Spleen (tissue), 7 donors: ENCODE measurements around the gene FOXL2NB.

Source experiments
- CTCF ChIP-seq, 11 experiments: fragments of 200-600 bp in 7 of 11; fragments of 450-650 bp in 4 of 11; sonication (generic) in 4 of 11; IDR thresholded peaks in 8 of 11; conservative IDR thresholded peaks in 3 of 11; 1 replicate in 7 of 11; 2 replicates in 4 of 11; pipeline versions ENCODE4 v1.4.0 to v1.8.0; 2016 to 2021; ENCODE audit warnings: antibody characterized with exemption in 11 of 11, inconsistent platforms in 4 of 11, mild to moderate bottlenecking in 1 of 11
- POLR2A ChIP-seq, 3 donors: fragments of 450-650 bp; IDR thresholded peaks; one replicate each; pipeline ENCODE4 v1.5.1; 2017; ENCODE audit warnings: antibody characterized with exemption in 3 of 3, mild to moderate bottlenecking in 1 of 3
- POLR2AphosphoS5 ChIP-seq, 3 donors: sonication (generic); formaldehyde crosslinking; IDR thresholded peaks; one replicate each; pipeline ENCODE4 v1.5.1; 2017; ENCODE audit warnings: antibody characterized with exemption in 3 of 3
- donor health status: DM: no; HTN: no; CAD: no; lungs with moderate emphysema.
- donor health status: DM: no; HTN: no; CAD: no.
- donor health status: DM: no; HTN: no; CAD: no.

GRCh38 chr3:138899351-138899991, 47.5 kb upstream of the FOXL2NB start:
- no peak for TF ChIP-seq CTCF (IDR thresholded peaks at IDR 0.05 in 8 of 11, conservative IDR thresholded peaks at IDR 0.05 in 3 of 11)
- TF ChIP-seq POLR2AphosphoS5 (IDR thresholded peaks at IDR 0.05) = no peak
- no peak for TF ChIP-seq POLR2A (IDR thresholded peaks at IDR 0.05)
